ENCODE data around the gene CLCF1. TPM values are rescaled to one million over a fixed set of nuclear protein-coding genes. Genes with fewer than 3 reads are reported as not detected.

CLCF1 gene
- total and polyA plus RNA-seq, 2 experiments from 2014 or later = 0.16 to 2.4 TPM

GRCh38 chr11:67410369-67410831 is 37.0 kb upstream of the CLCF1 start:
- Histone ChIP-seq H3K27ac (no peak overlapping the region), H3K27me3 (peaks cover 8% of the 10 kb centered on the region), H3K4me1 (ENCODE audit: low read depth) (no peaks in the 10 kb centered on the region), H3K4me3 (no peak overlapping the region), H3K9me3 (ENCODE audit: low read depth) (no peaks in the 10 kb centered on the region), H3K36me3 (no peaks in the 10 kb centered on the region)
- DNase-seq (ENCODE audit: low read depth in 1 of 2, low spot score in 1 of 2) = no peak
- no peak for TF ChIP-seq CTCF (IDR thresholded peaks at IDR 0.05; ENCODE audit: low read depth, low read length)

GRCh38 chr11:67409781-67410368 is 36.5 kb upstream of the CLCF1 start:
- Histone ChIP-seq H3K36me3 (no peaks in the 10 kb centered on the region), H3K27me3 (peaks cover 3% of the 10 kb centered on the region), H3K4me1 (ENCODE audit: low read depth) (no peaks in the 10 kb centered on the region), H3K4me3 (no peak overlapping the region), H3K27ac (no peak overlapping the region), H3K9me3 (ENCODE audit: low read depth) (no peaks in the 10 kb centered on the region)
- DNase-seq (ENCODE audit: low read depth in 1 of 2, low spot score in 1 of 2) = peak in 1 of 2 donors; percentile 49
- TF ChIP-seq CTCF (IDR thresholded peaks at IDR 0.05; ENCODE audit: low read depth, low read length) = no peak

GRCh38 chr11:67409261-67409666 is 35.9 kb upstream of the CLCF1 start:
- no peak for DNase-seq (ENCODE audit: low read depth in 1 of 2, low spot score in 1 of 2)
- Histone ChIP-seq H3K9me3 (ENCODE audit: low read depth) (no peaks in the 10 kb centered on the region), H3K4me3 (no peak overlapping the region), H3K4me1 (ENCODE audit: low read depth) (no peaks in the 10 kb centered on the region), H3K36me3 (no peaks in the 10 kb centered on the region), H3K27me3 (no peaks in the 10 kb centered on the region), H3K27ac (no peak overlapping the region)
- no peak for TF ChIP-seq CTCF (IDR thresholded peaks at IDR 0.05; ENCODE audit: low read depth, low read length)

- DNase-seq (ENCODE audit: low read depth in 1 of 2, low spot score in 1 of 2) = no peak
- H3K36me3 ChIP-seq = no peaks in the 10 kb centered on the region
- no peak overlapping the region for H3K27ac ChIP-seq
- no peaks in the 10 kb centered on the region for H3K4me1 ChIP-seq (ENCODE audit: low read depth)
- TF ChIP-seq CTCF (IDR thresholded peaks at IDR 0.05; ENCODE audit: low read depth, low read length) = no peak
- no peaks in the 10 kb centered on the region for H3K27me3 ChIP-seq
- H3K9me3 ChIP-seq (ENCODE audit: low read depth) = no peaks in the 10 kb centered on the region
- no peak overlapping the region for H3K4me3 ChIP-seq
These were observed 35.2 kb upstream of the CLCF1 start for GRCh38 chr11:67408437-67409200.

GRCh38 chr11:67407688-67408163 is 34.3 kb upstream of the CLCF1 start:
- Histone ChIP-seq H3K9me3 (ENCODE audit: low read depth) (no peaks in the 10 kb centered on the region), H3K4me1 (ENCODE audit: low read depth) (no peaks in the 10 kb centered on the region), H3K27me3 (no peaks in the 10 kb centered on the region), H3K36me3 (no peaks in the 10 kb centered on the region), H3K4me3 (no peak overlapping the region), H3K27ac (no peak overlapping the region)
- no peak for TF ChIP-seq CTCF (IDR thresholded peaks at IDR 0.05; ENCODE audit: low read depth, low read length)
- no peak for DNase-seq (ENCODE audit: low read depth in 1 of 2, low spot score in 1 of 2)

All from cardiac muscle cell (in vitro differentiated cells and primary cell).